GM12878 (cell line): ENCODE measurements around the gene FASN. TPM values are rescaled to one million over a fixed set of nuclear protein-coding genes. Genes with fewer than 3 reads are reported as not detected.

Experiments
- ASH2L ChIP-seq: fragments of 300-600, 200-600 bp; sonication (generic); IDR thresholded peaks from 2 replicates; pipeline ENCODE4 v1.6.1; 2017; ENCODE audit warnings: low read depth, mild to moderate bottlenecking, borderline replicate concordance
- BACH1 ChIP-seq: fragments of 450-650 bp; IDR thresholded peaks from 2 replicates; pipeline ENCODE4 v1.6.1; 2017; ENCODE audit warnings: mild to moderate bottlenecking, borderline replicate concordance
- BHLHE40 ChIP-seq, 2 experiments: fragments of 450-650 bp in 1 of 2; IDR thresholded peaks; 2 replicates each; pipeline ENCODE4 v1.6.1; 2011 to 2017; ENCODE audit warnings: low read depth in 2 of 2, borderline replicate concordance in 1 of 2, improper control_type of control experiment in 1 of 2, low read length in 1 of 2, mild to moderate bottlenecking in 1 of 2
- E2F4 ChIP-seq: IDR thresholded peaks from 2 replicates; pipeline ENCODE4 v1.6.1; 2012; ENCODE audit warnings: low read depth, low read length, improper control_type of control experiment
- EGR1 ChIP-seq, 2 experiments: IDR thresholded peaks; 1 replicate in 1 of 2; 2 replicates in 1 of 2; pipeline ENCODE4 v1.6.1; 2011 to 2012; ENCODE audit warnings: low read depth in 2 of 2, low read length in 2 of 2, borderline replicate concordance in 1 of 2, mild to moderate bottlenecking in 1 of 2, moderate library complexity in 1 of 2
- HDAC2 ChIP-seq: fragments of 200-600 bp; sonication (generic); IDR thresholded peaks from 2 replicates; pipeline ENCODE4 v1.6.1; 2017
- IRF3 ChIP-seq: fragments of 450-650 bp; IDR thresholded peaks from 2 replicates; pipeline ENCODE4 v1.6.1; 2014; ENCODE audit warnings: mild to moderate bottlenecking
- MLLT1 ChIP-seq: fragments of 450-650 bp; IDR thresholded peaks from 2 replicates; pipeline ENCODE4 v1.6.1; 2016; ENCODE audit warnings: mild to moderate bottlenecking
- NFIC ChIP-seq: IDR thresholded peaks from 2 replicates; pipeline ENCODE4 v1.6.1; 2012; ENCODE audit warnings: low read depth, mild to moderate bottlenecking, inconsistent platforms, low read length, moderate library complexity
- PBX3 ChIP-seq: IDR thresholded peaks from 2 replicates; pipeline ENCODE4 v1.6.1; 2011; ENCODE audit warnings: mild to moderate bottlenecking, low read depth, low read length, moderate library complexity; ENCODE audit not compliant: insufficient replicate concordance
- PML ChIP-seq: IDR thresholded peaks from 2 replicates; pipeline ENCODE4 v1.6.1; 2012; ENCODE audit warnings: low read length, inconsistent platforms
- POLR2A ChIP-seq: IDR thresholded peaks from 2 replicates; pipeline ENCODE4 v1.6.1; 2011; ENCODE audit warnings: low read depth, mild to moderate bottlenecking, low read length
- RAD51 ChIP-seq: fragments of 450-650 bp; IDR thresholded peaks from 2 replicates; pipeline ENCODE4 v1.6.1; 2016; ENCODE audit warnings: moderate library complexity, mild to moderate bottlenecking, inconsistent platforms
- RELB ChIP-seq: fragments of 450-650 bp; IDR thresholded peaks from 2 replicates; pipeline ENCODE4 v1.6.1; 2017; ENCODE audit warnings: low read depth, mild to moderate bottlenecking, moderate library complexity
- SREBF1 ChIP-seq: IDR thresholded peaks from 2 replicates; pipeline ENCODE4 v1.6.1; 2012; ENCODE audit warnings: mild to moderate bottlenecking, low read length
- TCF12 ChIP-seq: IDR thresholded peaks from 2 replicates; pipeline ENCODE4 v1.6.1; 2011; ENCODE audit warnings: low read depth, mild to moderate bottlenecking, low read length
- ZNF24 ChIP-seq: fragments of 450-650 bp; IDR thresholded peaks from 2 replicates; pipeline ENCODE4 v1.6.1; 2017; ENCODE audit warnings: antibody characterized with exemption, mild to moderate bottlenecking
- ZNF384 ChIP-seq: IDR thresholded peaks from 2 replicates; pipeline ENCODE4 v1.6.1; 2012; ENCODE audit warnings: low read depth, mild to moderate bottlenecking, low read length, improper control_type of control experiment, borderline replicate concordance
- ZNF687 ChIP-seq: fragments of 450-650 bp; IDR thresholded peaks from 2 replicates; pipeline ENCODE4 v1.6.1; 2017; ENCODE audit warnings: mild to moderate bottlenecking, moderate library complexity
- polyA plus RNA-seq, 11 experiments: library from polyadenylated mRNA; depleted of rRNA in 4 of 11; unstranded in 6 of 11; stranded (reverse) in 5 of 11; fragments of >200 nt; fragmentation: Nextera tagmentation in 4 of 11; fragmentation: Illumina TruSeq in 1 of 11; extraction: Ambion mirVana in 4 of 11; extraction: Trizol in 1 of 11; gene quantifications; 1 replicate in 1 of 11; 2 replicates in 10 of 11; pipeline versions ENCODE4 v1.2.1 to v1.2.3, GENCODE V29; 2011 to 2016; ENCODE audit warnings: inconsistent platforms in 2 of 11, missing spikeins in 2 of 11, low read depth in 1 of 11
- total RNA-seq, 4 experiments: library from RNA; depleted of rRNA in 3 of 4; stranded (reverse); fragments of >200 nt in 3 of 4; fragmentation: Illumina TruSeq in 1 of 4; extraction: Trizol in 1 of 4; gene quantifications; 2 replicates each; pipeline versions ENCODE4 v1.2.1 to v1.2.3, GENCODE V29; 2013 to 2021

FASN gene
- total and polyA plus RNA-seq, 10 of the 15 experiments (the other 5 are each of a cell fraction or from before 2014, with no cell fraction given): 0.19 to 333 (median 30.4) TPM

- peak; percentile 49 for TF ChIP-seq RELB
- TF ChIP-seq POLR2A: peak; percentile 95
- no peak for TF ChIP-seq IRF3
- no peak; the same call in 1 of the 2 replicates for TF ChIP-seq PML
- no peak for TF ChIP-seq E2F4
- TF ChIP-seq HDAC2: no peak
- no peak for TF ChIP-seq EGR1 (IDR thresholded peaks at IDR 0.05; ENCODE audit: borderline replicate concordance in 1 of 2, low read depth in 2 of 2, low read length in 2 of 2)
- peak; percentile 40; the same call in 1 of the 2 replicates for TF ChIP-seq BACH1
- TF ChIP-seq SREBF1: no peak
- TF ChIP-seq ZNF384: no peak
- TF ChIP-seq MLLT1: peak; percentile 45; the same call in 1 of the 2 replicates
- TF ChIP-seq RAD51: no peak
- TF ChIP-seq ZNF24: no peak
- peak; percentile 84 for TF ChIP-seq TCF12
- TF ChIP-seq ZNF687: peak; percentile 83; the same call in 1 of the 2 replicates
- no peak for TF ChIP-seq ASH2L
- peak; percentile 7 to 42; a peak in 1 of 4 replicates for TF ChIP-seq BHLHE40 (IDR thresholded peaks at IDR 0.05; ENCODE audit: borderline replicate concordance in 1 of 2, low read depth in 2 of 2, low read length in 1 of 2)
- TF ChIP-seq PBX3: peak; percentile 40
- TF ChIP-seq NFIC: no peak
These were observed 8.0 kb upstream of the FASN start (continued) for GRCh38 chr17:82105882-82106687.
